Glutamatergic neuron (in vitro differentiated cells): ENCODE data around the gene ZMYND8. TPM values are rescaled to one million over a fixed set of nuclear protein-coding genes. Genes with fewer than 3 reads are reported as not detected.
"Not testable (repeated sequence)": the region's sequence is repeated elsewhere in the genome, so short reads cannot be mapped to it uniquely, and the experiment has no call there.

Experiments used
- DNase-seq: peaks from one replicate; pipeline ENCODE4 v3.0.0; 2022
- H3K27ac Mint-ChIP-seq: one replicate; pipeline ENCODE4 v1.8.0; 2020; ENCODE audit warnings: mild to moderate bottlenecking, mixed read lengths, inconsistent platforms; ENCODE audit not compliant: unreplicated experiment
- H3K27me3 Mint-ChIP-seq: one replicate; pipeline ENCODE4 v1.8.0; 2020; ENCODE audit warnings: mild to moderate bottlenecking, moderate library complexity, mixed read lengths, inconsistent platforms; ENCODE audit not compliant: unreplicated experiment
- H3K36me3 Mint-ChIP-seq: one replicate; pipeline ENCODE4 v1.8.0; 2020; ENCODE audit warnings: mild to moderate bottlenecking, mixed read lengths, inconsistent platforms; ENCODE audit not compliant: unreplicated experiment
- H3K4me1 Mint-ChIP-seq: one replicate; pipeline ENCODE4 v1.8.0; 2020; ENCODE audit warnings: mild to moderate bottlenecking, low read depth, mixed read lengths, inconsistent platforms; ENCODE audit not compliant: unreplicated experiment
- H3K4me3 Mint-ChIP-seq: one replicate; pipeline ENCODE4 v1.8.0; 2020; ENCODE audit warnings: mild to moderate bottlenecking, mixed read lengths, inconsistent platforms; ENCODE audit not compliant: unreplicated experiment
- H3K9me3 Mint-ChIP-seq: one replicate; pipeline ENCODE4 v1.8.0; 2020; ENCODE audit warnings: mild to moderate bottlenecking, moderate library complexity, mixed read lengths, inconsistent platforms; ENCODE audit not compliant: unreplicated experiment
- CTCF ChIP-seq: fragments of 200-600 bp; sonication (generic); IDR thresholded peaks from one replicate; pipeline ENCODE4 v1.5.0; 2021; ENCODE audit not compliant: partially characterized antibody, unreplicated experiment
- total RNA-seq: library from RNA; stranded (reverse); fragmentation: NEBNext Ultra II Directional; extraction: Animal tissue kit (Norgen Biotek cat#: 25700); gene quantifications from one replicate; pipeline ENCODE4 v1.2.1, GENCODE V29; 2021; ENCODE audit not compliant: unreplicated experiment

Gene ZMYND8
- total RNA-seq, 1 donor from 2014 or later, result 116 TPM

GRCh38 chr20:47289096-47289495 lies 67.4 kb downstream of the ZMYND8 start:
- H3K9me3 Mint-ChIP-seq, result no peaks in the 10 kb centered on the region
- no peak overlapping the region for H3K27ac Mint-ChIP-seq
- no peak for DNase-seq
- H3K4me3 Mint-ChIP-seq, result no peak overlapping the region
- H3K27me3 Mint-ChIP-seq, result no peaks in the 10 kb centered on the region
- H3K36me3 Mint-ChIP-seq, result peaks cover 4% of the 10 kb centered on the region
- no peak for TF ChIP-seq CTCF
- peaks cover 12% of the 10 kb centered on the region for H3K4me1 Mint-ChIP-seq

- H3K4me3 Mint-ChIP-seq, H3K4me1 Mint-ChIP-seq, H3K36me3 Mint-ChIP-seq, H3K27ac Mint-ChIP-seq, DNase-seq, H3K9me3 Mint-ChIP-seq, H3K27me3 Mint-ChIP-seq: not testable (repeated sequence)
Measured at GRCh38 chr20:47288530-47288929, 68.0 kb downstream of the ZMYND8 start.

- Mint-ChIP-seq H3K36me3 (peaks cover 4% of the 10 kb centered on the region), H3K4me1 (peaks cover 8% of the 10 kb centered on the region), H3K9me3 (no peaks in the 10 kb centered on the region), H3K27me3 (no peaks in the 10 kb centered on the region), H3K4me3 (no peak overlapping the region), H3K27ac (no peak overlapping the region)
- no peak for TF ChIP-seq CTCF
- no peak for DNase-seq
Measured at GRCh38 chr20:47287609-47288144, 68.8 kb downstream of the ZMYND8 start.

- H3K9me3 Mint-ChIP-seq, result peaks cover 2% of the 10 kb centered on the region
- H3K27me3 Mint-ChIP-seq, result no peaks in the 10 kb centered on the region
- H3K36me3 Mint-ChIP-seq, result peaks cover 4% of the 10 kb centered on the region
- H3K4me3 Mint-ChIP-seq, result no peak overlapping the region
- H3K4me1 Mint-ChIP-seq, result peaks cover 8% of the 10 kb centered on the region
- TF ChIP-seq CTCF, result no peak
- H3K27ac Mint-ChIP-seq, result peak overlapping the region; percentile 8
- no peak for DNase-seq
Measured at GRCh38 chr20:47286681-47287080, 69.8 kb downstream of the ZMYND8 start.

GRCh38 chr20:47285189-47285588 lies 71.3 kb downstream of the ZMYND8 start:
- no peak for DNase-seq
- peaks cover 11% of the 10 kb centered on the region for H3K4me1 Mint-ChIP-seq
- H3K27ac Mint-ChIP-seq, result no peak overlapping the region
- H3K9me3 Mint-ChIP-seq, result peaks cover 6% of the 10 kb centered on the region
- TF ChIP-seq CTCF, result no peak
- H3K36me3 Mint-ChIP-seq, result no peaks in the 10 kb centered on the region
- H3K27me3 Mint-ChIP-seq, result peaks cover 4% of the 10 kb centered on the region
- H3K4me3 Mint-ChIP-seq, result no peak overlapping the region
